Jurkat, Clone E6-1 (cell line): ENCODE data around the gene TRNT1.

ENCODE experiments used
- DNase-seq: peaks from one replicate; pipeline ENCODE4 v3.0.0-alpha.2; 2011; ENCODE audit warnings: low read depth, low spot score
- H3K4me3 ChIP-seq: 2 replicates; pipeline ENCODE4 v1.5.1; 2011; ENCODE audit warnings: mild to moderate bottlenecking, low read length, control low read depth, moderate library complexity

Gene TRNT1

DNA sequence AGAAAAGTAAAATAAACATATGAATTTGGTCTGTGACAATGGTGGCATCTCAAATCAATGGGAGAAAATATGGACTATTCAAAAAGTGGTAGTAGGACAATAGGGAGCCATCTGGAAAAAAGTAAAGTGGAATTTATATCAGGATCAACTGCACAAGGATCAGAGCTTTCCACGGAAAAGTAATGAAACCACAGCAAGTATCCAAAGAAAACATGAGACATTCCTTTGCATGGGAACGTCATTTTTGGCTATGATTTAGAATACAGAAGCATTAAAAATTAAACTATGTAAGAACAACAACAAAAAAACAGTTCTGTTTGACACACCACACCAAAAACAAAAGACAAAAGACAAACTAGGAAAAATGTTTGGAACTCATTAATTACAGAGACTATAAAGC is 34.1 kb downstream of the TRNT1 start:
- H3K4me3 ChIP-seq: no peak overlapping the region
- DNase-seq: no peak

DNA sequence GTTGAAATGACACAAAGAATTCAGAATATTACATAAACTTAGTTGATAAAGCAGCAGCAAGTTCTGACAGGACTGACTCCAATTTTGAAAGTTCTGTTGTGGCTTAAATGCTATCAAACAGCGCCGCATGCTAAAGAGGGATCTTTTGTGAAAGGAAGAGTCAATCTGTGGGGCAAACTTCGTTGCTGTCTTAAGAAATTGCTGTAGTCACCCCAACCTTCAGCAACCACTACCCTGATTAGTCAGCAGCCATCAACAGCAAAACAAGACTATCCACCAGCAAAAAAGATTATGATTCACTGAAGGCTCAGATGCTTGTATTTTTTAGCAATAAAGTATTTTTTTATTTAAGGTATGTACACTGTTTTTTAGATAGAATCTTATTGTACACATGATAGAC is 38.5 kb downstream of the TRNT1 start:
- DNase-seq: no peak
- H3K4me3 ChIP-seq: no peak overlapping the region

DNA sequence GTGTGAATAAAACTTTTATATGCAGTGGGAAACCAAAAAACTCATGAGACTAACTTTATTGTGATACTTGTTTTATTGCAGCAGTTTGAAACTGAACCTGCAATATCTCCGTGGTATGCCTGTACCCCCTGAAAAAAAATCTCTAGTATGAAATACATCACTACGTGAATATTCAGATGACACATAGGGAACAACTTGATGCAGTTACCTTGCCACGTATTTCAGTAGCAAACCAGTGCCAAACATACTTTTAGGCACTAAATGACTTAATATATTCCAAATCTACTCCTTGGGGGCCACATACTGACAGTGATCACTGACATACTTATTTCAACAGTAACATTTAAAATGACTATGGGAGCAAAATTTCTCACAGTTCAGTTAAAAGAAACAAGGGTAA is 38.9 kb downstream of the TRNT1 start:
- no peak overlapping the region for H3K4me3 ChIP-seq
- no peak for DNase-seq

DNA sequence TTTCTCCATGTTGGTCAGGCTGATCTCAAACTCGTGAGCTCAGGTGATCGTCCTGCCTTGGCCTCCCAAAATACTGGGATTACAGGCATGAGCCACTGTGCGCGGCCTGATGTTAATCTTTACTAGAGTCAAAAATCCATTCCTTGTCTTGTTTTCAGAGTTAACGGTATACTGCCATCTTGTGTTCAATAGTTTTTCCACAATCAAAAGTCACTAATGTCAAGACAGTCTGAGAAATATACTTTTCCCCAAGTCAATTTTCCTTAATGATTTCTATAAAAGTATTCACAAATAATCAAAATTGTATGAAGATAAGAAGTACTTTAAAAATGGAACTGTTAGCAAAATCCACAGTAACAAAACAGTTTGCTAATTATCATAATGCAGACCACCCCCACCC is 44.3 kb downstream of the TRNT1 start:
- no peak overlapping the region for H3K4me3 ChIP-seq
- peak; percentile 61 for DNase-seq

DNA sequence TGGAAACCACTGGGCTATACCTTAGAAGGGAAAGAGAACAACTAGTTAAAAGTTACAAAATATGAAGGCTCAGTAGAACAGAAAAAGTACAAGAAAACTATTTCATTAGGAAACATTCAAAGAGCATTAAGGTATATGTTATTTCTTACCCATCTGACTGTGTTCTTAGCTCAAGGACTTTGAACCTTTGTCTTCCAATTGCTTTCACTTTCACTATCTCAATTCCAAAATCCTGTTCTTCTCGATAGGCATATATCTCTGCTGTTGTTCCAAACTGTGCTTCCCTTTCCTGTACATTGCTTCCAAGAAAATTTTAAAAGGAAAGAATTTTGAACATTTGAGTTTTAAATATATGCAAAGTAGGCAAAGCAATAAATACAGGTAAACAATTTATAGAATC is 45.9 kb downstream of the TRNT1 start:
- peak overlapping the region; percentile 44 for H3K4me3 ChIP-seq
- peak; percentile 45 for DNase-seq

DNA sequence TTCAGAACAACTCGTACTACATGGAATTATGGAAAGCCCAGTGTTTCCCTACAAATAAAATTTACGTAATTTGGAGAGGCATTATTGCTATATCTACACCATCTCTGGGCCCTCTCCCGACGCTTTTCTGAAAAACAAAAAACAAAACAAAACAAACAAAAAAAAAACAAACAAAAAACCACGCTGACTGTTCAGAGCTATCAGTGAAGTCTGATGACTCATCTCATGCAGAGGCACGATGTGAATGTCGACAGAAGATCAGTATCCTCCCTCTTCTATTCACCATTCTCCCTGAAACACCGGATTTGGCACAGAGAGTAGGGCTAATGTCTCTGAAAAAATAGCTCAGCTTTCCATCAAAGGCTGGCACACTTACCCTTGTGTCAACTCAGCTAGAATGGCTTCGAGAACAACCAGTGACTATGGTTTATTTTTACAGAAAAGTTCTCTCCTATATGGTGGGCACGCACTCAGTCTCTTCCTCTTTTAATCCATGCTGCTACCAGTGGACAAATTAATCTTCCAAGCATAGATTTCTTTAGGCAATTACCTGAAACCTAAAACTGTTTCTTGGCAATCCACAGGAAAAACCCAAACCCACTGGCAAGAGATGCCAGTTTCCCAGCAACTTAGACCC is 51.2 kb downstream of the TRNT1 start:
- H3K4me3 ChIP-seq: peak overlapping the region; percentile 76
- no peak for DNase-seq

DNA sequence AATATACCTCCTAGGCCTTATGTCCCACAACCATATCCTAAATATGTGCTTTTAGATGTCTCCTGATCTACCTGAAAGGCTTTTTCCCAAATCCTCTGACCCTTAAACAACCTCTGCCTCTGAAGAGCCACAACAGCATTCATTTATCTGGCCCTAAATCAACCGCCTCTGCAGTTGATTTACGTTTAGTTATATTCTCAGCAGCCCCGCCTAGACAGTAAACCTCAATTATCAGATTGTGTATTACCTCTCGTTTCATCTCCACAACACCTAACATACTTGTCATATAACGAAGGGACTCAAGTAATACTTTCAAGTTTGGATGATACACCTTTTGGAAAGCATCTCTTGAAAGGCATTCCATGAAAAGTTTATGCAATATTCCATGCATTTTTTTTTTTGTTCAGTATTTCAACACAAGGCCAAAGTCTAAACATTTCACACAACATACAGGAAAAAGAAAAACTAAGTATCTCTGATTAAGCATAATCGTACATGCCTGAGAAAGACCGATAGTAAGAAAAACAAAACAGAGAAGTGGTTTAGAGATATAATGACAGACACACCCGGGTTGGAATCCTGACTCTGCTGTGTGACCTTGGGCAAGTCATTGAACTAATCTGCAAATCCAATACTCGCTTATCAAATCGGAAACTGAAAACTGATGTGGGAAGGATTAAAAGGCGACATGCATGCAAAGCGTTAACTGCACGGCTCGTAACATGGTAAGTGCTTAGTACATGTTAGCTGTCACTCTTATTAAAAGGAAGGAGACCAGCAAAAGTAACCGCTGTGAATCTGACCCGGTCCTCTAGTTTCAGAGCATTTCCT is 52.0 kb downstream of the TRNT1 start:
- peak overlapping the region; percentile 76 for H3K4me3 ChIP-seq
- DNase-seq: no peak

DNA sequence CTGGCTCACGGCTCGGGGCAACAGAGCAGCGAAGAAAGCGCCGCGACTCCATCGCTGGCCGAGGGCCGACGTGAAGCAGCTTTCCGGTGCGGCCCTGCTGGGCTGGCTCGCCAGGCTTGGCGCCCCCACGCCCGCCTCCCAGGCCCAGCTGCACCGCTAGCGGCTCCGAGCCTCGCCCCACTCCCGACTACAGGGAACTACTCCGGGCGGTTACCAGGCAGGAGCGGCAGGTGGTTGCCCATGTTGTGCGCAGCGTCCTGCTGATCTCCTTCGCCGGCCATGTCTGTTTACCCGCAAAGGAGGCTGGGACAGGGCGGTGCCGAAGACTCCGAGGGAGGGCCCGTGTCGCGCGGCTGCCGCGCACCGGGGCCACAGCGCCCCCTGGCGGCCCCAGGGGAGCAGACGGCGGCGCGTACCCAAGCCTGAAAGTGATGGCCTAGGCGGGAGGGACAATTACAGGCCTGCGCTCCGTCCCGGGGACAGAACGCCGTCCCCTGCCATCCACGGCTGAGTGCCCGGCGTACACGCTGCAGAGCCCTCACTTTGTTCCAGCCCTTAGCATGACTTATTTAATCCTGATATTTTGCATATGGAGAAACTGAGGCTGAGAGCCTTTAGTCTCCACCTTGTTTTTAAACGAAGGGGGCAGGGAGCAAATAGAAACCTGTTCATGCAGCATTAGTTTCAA is 52.8 kb downstream of the TRNT1 start, which contains the start of gene CRBN:
CRBN (minus strand) TSS at position 285 of the 688 bp plus-strand sequence; CDS start at position 281, 4 bp downstream.
- peak within 1 kb of the TSS; percentile 76 for H3K4me3 ChIP-seq
- peak; percentile 77 for DNase-seq

DNA sequence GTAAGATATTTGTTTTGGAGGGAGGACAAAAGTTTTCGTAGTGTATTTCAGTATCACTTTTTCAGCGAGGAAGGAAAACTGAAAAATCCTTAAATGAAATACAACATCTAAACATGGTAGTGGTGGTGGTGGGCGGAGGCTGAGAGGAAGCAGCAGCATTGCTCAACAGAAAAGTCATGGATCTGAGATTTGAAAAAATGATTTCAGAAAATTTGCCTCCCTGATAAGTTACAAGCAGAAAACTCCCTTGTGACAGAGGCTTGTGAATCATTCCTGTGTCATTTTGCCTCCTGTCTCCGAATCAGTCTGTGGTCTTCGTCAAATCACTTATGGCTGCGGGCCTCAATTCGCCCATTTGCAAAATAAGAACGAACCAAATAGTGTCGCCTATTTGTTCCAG is 53.7 kb downstream of the TRNT1 start:
- no peak for DNase-seq
- no peak overlapping the region for H3K4me3 ChIP-seq

DNA sequence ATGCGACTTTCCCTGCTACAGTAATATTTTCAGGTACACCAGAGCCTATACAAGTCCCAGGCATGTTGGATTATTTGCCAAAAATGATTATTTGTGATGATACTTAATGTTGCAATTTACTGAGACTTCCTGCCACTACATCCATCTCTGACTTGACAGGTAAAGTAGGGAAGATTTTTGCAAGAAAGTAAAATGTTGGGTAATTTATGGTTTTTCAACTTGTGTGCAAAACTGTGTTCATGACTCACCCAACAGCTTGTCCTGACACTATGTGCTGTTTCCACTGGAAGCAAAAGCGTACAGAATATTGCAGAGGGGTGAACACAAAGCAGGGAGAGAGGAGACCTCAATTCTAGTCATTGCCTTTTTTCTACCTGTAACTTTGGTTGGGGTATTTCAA is 58.1 kb downstream of the TRNT1 start:
- H3K4me3 ChIP-seq: no peak overlapping the region
- no peak for DNase-seq

DNA sequence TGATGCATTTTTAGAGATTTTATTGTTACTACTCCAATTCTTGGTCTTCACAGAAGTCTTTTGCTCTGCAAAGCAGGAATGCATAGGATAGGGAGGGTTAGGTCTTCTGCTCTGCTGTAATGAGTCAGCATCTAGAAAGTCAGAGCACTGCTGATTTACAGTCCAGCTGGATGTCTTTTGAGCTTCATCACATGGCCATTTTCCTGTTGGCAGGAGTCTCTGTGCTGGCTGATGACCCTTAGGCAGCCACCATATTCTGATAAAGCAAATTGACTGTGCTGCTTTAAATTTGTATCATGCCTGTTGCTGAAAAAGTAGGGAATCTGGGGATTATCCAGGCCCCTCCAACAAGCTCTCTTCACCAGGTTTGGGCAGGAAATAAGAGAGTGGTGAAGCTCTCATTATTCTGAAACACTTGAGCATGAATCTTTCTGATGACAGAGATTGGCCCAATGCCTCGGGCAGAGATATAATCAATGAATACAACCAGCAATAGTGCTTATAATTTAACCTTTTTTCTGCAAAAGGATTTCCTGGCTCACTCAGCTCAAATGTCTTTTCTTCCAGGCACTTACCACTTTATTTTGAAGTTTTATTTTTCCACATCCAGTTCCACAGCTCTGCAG is 62.5 kb downstream of the TRNT1 start:
- H3K4me3 ChIP-seq: no peak overlapping the region
- no peak for DNase-seq

DNA sequence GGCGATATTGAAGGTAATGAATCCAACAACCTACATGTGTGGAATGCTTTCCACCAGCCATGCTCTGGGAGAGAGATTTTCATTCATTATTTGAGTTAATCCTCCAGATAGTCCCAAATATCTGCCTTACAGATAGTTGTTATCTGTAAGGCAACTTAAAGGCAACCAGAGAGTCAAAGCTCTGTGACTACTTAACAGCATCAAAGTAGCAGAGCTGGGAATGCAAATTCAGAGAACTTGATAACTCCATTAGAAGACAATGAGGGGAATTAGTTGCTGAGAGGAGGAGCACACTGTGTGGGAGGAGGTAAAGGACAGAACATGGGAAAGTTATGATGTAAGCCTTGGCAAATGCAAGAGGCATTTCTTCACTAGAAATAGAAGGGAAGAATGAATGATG is 63.2 kb downstream of the TRNT1 start:
- no peak overlapping the region for H3K4me3 ChIP-seq
- DNase-seq: no peak

DNA sequence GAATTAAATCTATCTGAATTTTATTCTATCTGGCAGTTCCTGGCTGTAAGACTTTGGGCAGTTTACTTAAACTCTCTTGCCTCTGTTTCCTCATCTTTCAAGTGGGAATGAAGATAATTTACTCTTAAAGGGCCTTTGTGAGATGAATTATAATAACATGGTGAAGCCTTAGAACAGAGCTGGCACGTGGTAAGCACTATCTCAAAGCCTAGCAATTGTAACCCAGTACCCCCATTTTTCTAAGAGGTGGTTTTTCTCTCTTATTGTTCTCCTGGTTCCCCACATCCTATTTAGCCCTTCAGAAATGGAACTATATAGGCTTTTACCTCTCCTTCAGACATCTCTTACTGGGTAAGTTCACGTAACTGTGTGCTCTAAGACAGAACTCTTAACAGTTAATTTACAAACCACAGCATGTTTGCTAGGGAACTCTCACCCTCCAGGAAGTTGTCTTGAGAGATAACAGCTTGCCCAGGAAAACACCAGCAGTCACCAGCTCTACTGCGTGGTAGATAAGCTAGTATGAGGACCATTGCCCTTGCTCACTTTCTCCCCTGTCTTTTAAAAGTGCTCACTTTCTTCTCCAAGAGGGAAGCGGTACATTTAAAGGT is 65.0 kb downstream of the TRNT1 start:
- DNase-seq: peak; percentile 95

DNA sequence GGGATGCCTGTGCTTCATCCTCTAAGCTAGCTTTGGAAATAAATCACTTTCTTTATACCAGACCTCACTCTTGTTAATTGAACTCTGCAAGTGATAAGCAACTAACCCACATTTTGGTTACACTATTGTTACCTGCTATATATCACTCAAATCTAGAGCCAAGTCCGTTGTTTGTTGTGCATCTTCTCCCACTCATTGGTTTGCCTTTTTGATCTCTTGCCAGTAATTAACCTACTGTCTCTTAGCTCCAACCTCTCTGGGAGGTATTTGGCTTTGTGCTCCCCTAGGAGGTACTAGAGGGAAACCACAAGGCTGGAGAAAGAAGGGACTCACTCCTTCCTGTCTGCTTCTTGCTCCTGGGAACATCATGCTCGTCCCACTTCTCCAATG is 65.5 kb downstream of the TRNT1 start:
- H3K4me3 ChIP-seq: peak overlapping the region; percentile 19
- no peak for DNase-seq

More for the DNA sequence above, 65.0 kb downstream of the TRNT1 start:
- peak overlapping the region; percentile 19 for H3K4me3 ChIP-seq

DNA sequence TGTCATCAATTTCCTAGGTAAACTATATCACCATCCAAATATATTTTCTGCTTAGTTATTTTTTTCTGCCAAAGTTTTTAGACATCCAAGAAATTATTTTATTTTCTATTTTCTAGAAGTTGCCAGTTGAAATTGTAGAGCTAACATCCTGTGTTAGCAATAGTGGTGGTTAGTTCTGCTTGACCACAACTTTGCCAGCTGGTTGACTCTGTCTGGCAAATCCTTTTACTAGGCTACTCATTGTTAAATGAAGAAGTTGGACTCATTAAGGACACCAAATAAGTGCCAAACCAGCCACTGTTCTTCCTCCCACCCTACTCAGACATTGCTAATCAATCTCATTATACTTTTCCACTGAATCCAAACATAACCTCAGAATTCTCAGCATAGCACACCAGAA is 68.1 kb downstream of the TRNT1 start:
- DNase-seq: no peak
- no peak overlapping the region for H3K4me3 ChIP-seq

DNA sequence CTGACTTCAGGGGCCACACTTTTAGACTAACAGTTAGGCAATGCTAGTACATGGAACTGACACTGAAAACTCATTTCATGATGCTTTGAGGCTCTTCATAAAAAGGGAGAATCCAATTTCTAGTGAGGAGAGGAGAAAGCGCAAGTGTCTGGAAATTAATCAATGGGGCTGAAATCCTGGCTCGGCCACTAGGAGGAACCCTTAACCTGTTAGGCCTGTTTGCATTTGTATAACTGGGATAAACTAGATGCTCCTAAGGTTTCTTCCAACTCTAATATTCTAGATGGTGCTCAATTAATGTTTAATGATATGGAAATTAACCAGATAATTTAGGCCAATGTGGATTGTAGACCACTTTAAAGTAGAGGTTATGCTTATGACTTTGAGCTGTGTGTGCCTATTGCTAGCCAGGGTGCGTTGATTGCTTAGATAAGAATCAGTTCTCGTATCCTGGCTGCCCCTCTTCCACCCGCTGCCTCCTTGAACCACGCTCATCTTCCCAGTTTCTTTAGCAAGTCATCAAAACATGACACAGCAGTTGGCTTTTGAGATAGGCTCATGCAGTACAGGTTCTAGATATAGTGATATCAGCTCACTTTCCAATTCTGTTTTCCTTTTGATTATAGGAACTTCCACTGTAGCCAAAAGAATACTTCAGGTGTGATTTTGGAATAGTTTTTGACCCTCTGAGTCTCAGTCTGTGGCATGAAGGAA is 69.6 kb downstream of the TRNT1 start:
- no peak overlapping the region for H3K4me3 ChIP-seq

More for the DNA sequence above, 69.6 kb downstream of the TRNT1 start:
- DNase-seq: no peak
